GM21529 (cell line): ENCODE measurements around the gene PDE6B.

Experiments used
- ATAC-seq: cut with Tn5 transposase; IDR thresholded peaks from one replicate; pipeline ENCODE4 v1.9.1; 2021; ENCODE audit not compliant: unreplicated experiment

PDE6B gene

GRCh38 chr4:655464-656151 lies 30.2 kb downstream of the PDE6B start:
- ATAC-seq, result no peak

- ATAC-seq, result no peak
These were observed 31.3 kb downstream of the PDE6B start for GRCh38 chr4:656436-657337.

- ATAC-seq, result no peak
These were observed 32.0 kb downstream of the PDE6B start for GRCh38 chr4:657338-657833.

- ATAC-seq, result no peak
These were observed 32.7 kb downstream of the PDE6B start for GRCh38 chr4:657834-658667.

- ATAC-seq, result no peak
These were observed 33.6 kb downstream of the PDE6B start for GRCh38 chr4:658681-659667.

GRCh38 chr4:659851-660250 lies 34.5 kb downstream of the PDE6B start:
- ATAC-seq, result no peak

- no peak for ATAC-seq
These were observed 35.0 kb downstream of the PDE6B start for GRCh38 chr4:660401-660800.

GRCh38 chr4:661231-661630 lies 35.9 kb downstream of the PDE6B start:
- no peak for ATAC-seq

- ATAC-seq, result no peak
These were observed 36.7 kb downstream of the PDE6B start for GRCh38 chr4:661881-662761.

- no peak for ATAC-seq
These were observed 37.7 kb downstream of the PDE6B start for GRCh38 chr4:663046-663437.

- ATAC-seq, result peak; percentile 60
These were observed 38.4 kb downstream of the PDE6B start for GRCh38 chr4:663438-664428.

- ATAC-seq, result no peak
These were observed 39.4 kb downstream of the PDE6B start for GRCh38 chr4:664713-665231.

GRCh38 chr4:665381-665750 lies 40.0 kb downstream of the PDE6B start:
- no peak for ATAC-seq

- no peak for ATAC-seq
These were observed 40.5 kb downstream of the PDE6B start for GRCh38 chr4:665751-666435.

- ATAC-seq, result no peak
These were observed 41.0 kb downstream of the PDE6B start for GRCh38 chr4:666436-666810.

GRCh38 chr4:666822-667544 lies 41.6 kb downstream of the PDE6B start:
- no peak for ATAC-seq

GRCh38 chr4:667545-667925 lies 42.2 kb downstream of the PDE6B start:
- no peak for ATAC-seq
